Progenitor cell of endocrine pancreas (in vitro differentiated cells): Measurements from ENCODE around the gene CCL14. TPM values are rescaled to one million over a fixed set of nuclear protein-coding genes. Genes with fewer than 3 reads are reported as not detected.

Experiments
- DNase-seq: peaks from one replicate; pipeline ENCODE4 v3.0.0; 2021; ENCODE audit warnings: low spot score; ENCODE audit not compliant: unreplicated experiment
- H3K27ac Mint-ChIP-seq: 2 replicates; pipeline ENCODE4 v1.8.0; 2021; ENCODE audit warnings: mild to moderate bottlenecking, moderate library complexity, mixed read lengths
- H3K27me3 Mint-ChIP-seq: 2 replicates; pipeline ENCODE4 v1.8.0; 2021; ENCODE audit warnings: mixed read lengths
- H3K36me3 Mint-ChIP-seq: 2 replicates; pipeline ENCODE4 v1.8.0; 2022; ENCODE audit warnings: mixed read lengths; ENCODE audit not compliant: insufficient read depth
- H3K4me1 Mint-ChIP-seq: 2 replicates; pipeline ENCODE4 v1.8.0; 2021; ENCODE audit warnings: low read depth, mixed read lengths
- H3K4me3 Mint-ChIP-seq: 2 replicates; pipeline ENCODE4 v1.8.0; 2021; ENCODE audit warnings: low read depth, mild to moderate bottlenecking, moderate library complexity, mixed read lengths
- H3K9me3 Mint-ChIP-seq: 2 replicates; pipeline ENCODE4 v1.8.0; 2021; ENCODE audit warnings: low read depth, mixed read lengths
- CTCF ChIP-seq: fragments of 200-600 bp; sonication (generic); IDR thresholded peaks from one replicate; pipeline ENCODE4 v1.5.0; 2021; ENCODE audit warnings: antibody characterized with exemption, mild to moderate bottlenecking; ENCODE audit not compliant: unreplicated experiment
- long read RNA-seq: library from polyadenylated mRNA; unstranded; transcript quantifications from one replicate; pipeline ENCODE4 v2.0.0, GENCODE V29; 2020
- total RNA-seq: library from RNA; stranded (reverse); gene quantifications from 2 replicates; pipeline ENCODE4 v1.2.1, GENCODE V29; 2021

Gene CCL14
- total RNA-seq, result not detected in 2 replicates
- long read RNA-seq, result 0 reads

- Mint-ChIP-seq H3K9me3 (peaks cover 6% of the 10 kb centered on the region), H3K27ac (no peak within 1 kb of the TSS), H3K4me1 (peaks cover 12% of the 10 kb centered on the region), H3K27me3 (no peaks in the 10 kb centered on the region), H3K36me3 (no peaks in the 10 kb centered on the region), H3K4me3 (no peak within 1 kb of the TSS)
- DNase-seq, result no peak
- TF ChIP-seq CTCF, result no peak
Measured at GRCh38 chr17:35986643-35987042, at the start of gene CCL14. TSS of gene CCL14 (minus strand) at chr17:35986729. CDS start at chr17:35986649, 80 bp downstream.

- Mint-ChIP-seq H3K9me3 (no peaks in the 10 kb centered on the region), H3K4me3 (no peak overlapping the region), H3K27ac (no peak overlapping the region), H3K36me3 (no peaks in the 10 kb centered on the region), H3K4me1 (peaks cover 13% of the 10 kb centered on the region), H3K27me3 (no peaks in the 10 kb centered on the region)
- TF ChIP-seq CTCF, result no peak
- no peak for DNase-seq
Measured at GRCh38 chr17:36036235-36036634, 49.7 kb upstream of the CCL14 start.

GRCh38 chr17:36034127-36034526, 47.6 kb upstream of the CCL14 start:
- no peak for TF ChIP-seq CTCF
- Mint-ChIP-seq H3K9me3 (no peaks in the 10 kb centered on the region), H3K27ac (no peak overlapping the region), H3K4me3 (no peak overlapping the region), H3K36me3 (no peaks in the 10 kb centered on the region), H3K27me3 (no peaks in the 10 kb centered on the region), H3K4me1 (peaks cover 29% of the 10 kb centered on the region)
- DNase-seq, result no peak

GRCh38 chr17:36030956-36031355, 44.4 kb upstream of the CCL14 start:
- H3K9me3 Mint-ChIP-seq, result no peaks in the 10 kb centered on the region
- H3K36me3 Mint-ChIP-seq, result no peaks in the 10 kb centered on the region
- no peaks in the 10 kb centered on the region for H3K27me3 Mint-ChIP-seq
- no peak for TF ChIP-seq CTCF
- no peak for DNase-seq
- peak overlapping the region; percentile 34 for H3K27ac Mint-ChIP-seq
- peaks cover 29% of the 10 kb centered on the region for H3K4me1 Mint-ChIP-seq
- no peak overlapping the region for H3K4me3 Mint-ChIP-seq

GRCh38 chr17:36027761-36028160, 41.2 kb upstream of the CCL14 start:
- no peaks in the 10 kb centered on the region for H3K9me3 Mint-ChIP-seq
- no peak for TF ChIP-seq CTCF
- no peak overlapping the region for H3K27ac Mint-ChIP-seq
- no peak overlapping the region for H3K4me3 Mint-ChIP-seq
- no peaks in the 10 kb centered on the region for H3K27me3 Mint-ChIP-seq
- DNase-seq, result no peak
- H3K4me1 Mint-ChIP-seq, result peaks cover 21% of the 10 kb centered on the region
- H3K36me3 Mint-ChIP-seq, result no peaks in the 10 kb centered on the region
